ENCODE data around the gene RAP2B. TPM values are rescaled to one million over a fixed set of nuclear protein-coding genes. Genes with fewer than 3 reads are reported as not detected.

The RAP2B gene
- polyA plus RNA-seq, 1 of the 3 experiments (the other 2 are of a cell fraction) = 7.3 TPM

GRCh38 chr3:153176197-153176596, 14.2 kb downstream of the RAP2B start (continued):
- no peak for TF ChIP-seq MAX (IDR thresholded peaks at IDR 0.05; ENCODE audit: low read depth)

GRCh38 chr3:153180860-153181372, 18.9 kb downstream of the RAP2B start:
- POLR2A ChIA-PET = no interaction called here
- Histone ChIP-seq H3K36me3 (replicated peaks in 1 of 2; ENCODE audit: control insufficient read depth in 1 of 2, insufficient read depth in 2 of 2, low read length in 1 of 2) (peaks cover 0 to 10% of the 10 kb centered on the region in 2 experiments), H3F3A (replicated peaks; ENCODE audit: insufficient read depth) (peaks cover 5% of the 10 kb centered on the region), H4K20me1 (ENCODE audit: insufficient read depth) (no peaks in the 10 kb centered on the region), H3K27ac (ENCODE audit: low read depth in 2 of 2, low read length in 1 of 2) (no peak overlapping the region), H2AFZ (ENCODE audit: low read depth) (no peak overlapping the region), H3K27me3 (ENCODE audit: insufficient read depth) (no peaks in the 10 kb centered on the region), H3K9me3 (peaks cover 8% of the 10 kb centered on the region; the same call in 1 of the 2 replicates), H3K9ac (no peak overlapping the region), H3K4me1 (ENCODE audit: control insufficient read depth in 1 of 2, insufficient read depth in 2 of 2, low read depth in 1 of 2, low read length in 1 of 2) (peaks cover 0 to 5% of the 10 kb centered on the region in 2 experiments; a peak in 1 of 4 replicates), H3K9me2 (no peaks in the 10 kb centered on the region), H3K4me3 (ENCODE audit: low read depth in 2 of 2, low read length in 1 of 2) (no peak overlapping the region), H3K4me2 (no peak overlapping the region), H3K79me2 (ENCODE audit: insufficient read depth) (no peaks in the 10 kb centered on the region)
- TF ChIP-seq FOSL2 (IDR thresholded peaks at IDR 0.05; ENCODE audit: borderline replicate concordance, low read depth) = no peak
- TF ChIP-seq MXI1 (IDR thresholded peaks at IDR 0.05; ENCODE audit: low read depth, low read length) = no peak
- no peak for TF ChIP-seq GATA2 (CRISPR knock-in tag; IDR thresholded peaks at IDR 0.05)
- TF ChIP-seq FOXM1 (IDR thresholded peaks at IDR 0.05; ENCODE audit: low read depth) = no peak
- no peak for TF ChIP-seq ELF1 (IDR thresholded peaks at IDR 0.05)
- no peak for TF ChIP-seq ZBTB33 (IDR thresholded peaks at IDR 0.05; ENCODE audit: borderline replicate concordance, low read depth)
- no peak for TF ChIP-seq RAD21 (IDR thresholded peaks at IDR 0.05; ENCODE audit: low read length)
- TF ChIP-seq POLR2AphosphoS5 (IDR thresholded peaks at IDR 0.05; ENCODE audit: low read depth, low read length) = no peak
- no peak for TF ChIP-seq GABPA (IDR thresholded peaks at IDR 0.05; ENCODE audit: low read depth)
- TF ChIP-seq CHD2 (IDR thresholded peaks at IDR 0.05; ENCODE audit: low read length, partially characterized antibody) = no peak
- TF ChIP-seq RCOR1 (IDR thresholded peaks at IDR 0.05; ENCODE audit: low read length) = no peak
- no peak for TF ChIP-seq NRF1 (IDR thresholded peaks at IDR 0.05; ENCODE audit: low read depth, low read length)
- DNase-seq = no peak
- WGBS (ENCODE audit: low lambda C conversion rate) = 100% methylated on average over 1 of the region's 1 CpG
- CTCF ChIA-PET = interaction anchor here (1.0 kb wide), 1 partner anchor 14 kb away, joined by 4 read pairs; no protein-coding TSS in a partner anchor

- WGBS (ENCODE audit: low lambda C conversion rate) = 84% methylated on average over 6 of the region's 6 CpGs
- H3K4me3 ChIP-seq (ENCODE audit: low read depth in 2 of 2, low read length in 1 of 2) = no peak overlapping the region
- no peak for DNase-seq
- ChIA-PET POLR2A (no interaction called here), CTCF (no interaction called here)
- no peak overlapping the region for H3K4me2 ChIP-seq
- peaks cover 5% of the 10 kb centered on the region for H3F3A ChIP-seq (replicated peaks; ENCODE audit: insufficient read depth)
- H2AFZ ChIP-seq (ENCODE audit: low read depth) = peak overlapping the region; percentile 56
- TF ChIP-seq POLR2AphosphoS5 (IDR thresholded peaks at IDR 0.05; ENCODE audit: low read depth, low read length) (no peak), SMC3 (IDR thresholded peaks at IDR 0.05; ENCODE audit: low read depth, low read length) (no peak), PBX3 (IDR thresholded peaks at IDR 0.05) (no peak), USF2 (IDR thresholded peaks at IDR 0.05; ENCODE audit: borderline replicate concordance, low read depth, low read length) (no peak), CHD2 (IDR thresholded peaks at IDR 0.05; ENCODE audit: low read length, partially characterized antibody) (no peak), FOSL2 (IDR thresholded peaks at IDR 0.05; ENCODE audit: borderline replicate concordance, low read depth) (no peak)
- no peaks in the 10 kb centered on the region for H3K79me2 ChIP-seq (ENCODE audit: insufficient read depth)
- H3K9me3 ChIP-seq = no peaks in the 10 kb centered on the region
- H3K4me1 ChIP-seq (ENCODE audit: control insufficient read depth in 1 of 2, insufficient read depth in 2 of 2, low read depth in 1 of 2, low read length in 1 of 2) = peaks cover 0 to 5% of the 10 kb centered on the region in 2 experiments; a peak in 1 of 4 replicates
- no peak overlapping the region for H3K27ac ChIP-seq (ENCODE audit: low read depth in 2 of 2, low read length in 1 of 2)
- no peaks in the 10 kb centered on the region for H3K9me2 ChIP-seq
- no peak overlapping the region for H3K9ac ChIP-seq
- no peaks in the 10 kb centered on the region for H3K27me3 ChIP-seq (ENCODE audit: insufficient read depth)
- no peaks in the 10 kb centered on the region for H4K20me1 ChIP-seq (ENCODE audit: insufficient read depth)
- no peaks in the 10 kb centered on the region for H3K36me3 ChIP-seq (replicated peaks in 1 of 2; ENCODE audit: control insufficient read depth in 1 of 2, insufficient read depth in 2 of 2, low read length in 1 of 2)
Measured at GRCh38 chr3:153182501-153183293, 20.7 kb downstream of the RAP2B start.

All from SK-N-SH (cell line).